ENCODE measurements around the gene FAT3. TPM values are rescaled to one million over a fixed set of nuclear protein-coding genes. Genes with fewer than 3 reads are reported as not detected.

FAT3 gene
- total and polyA plus RNA-seq, 9 donors: 0.39 to 2.8 (median 0.92) TPM

- DNase-seq: no peak
- no peaks in the 10 kb centered on the region for H3K27me3 ChIP-seq
- H3K4me1 ChIP-seq (ENCODE audit: insufficient read depth): no peaks in the 10 kb centered on the region
- intact Hi-C loops (cut with DNase I): no loop called here
- 70 to 94% (median 88%) methylated on average over 1 of the region's 1 CpG for WGBS, 3 donors
- H3K36me3 ChIP-seq: no peaks in the 10 kb centered on the region
- no peak overlapping the region for H3K27ac ChIP-seq
- TF ChIP-seq, protein P1, sequence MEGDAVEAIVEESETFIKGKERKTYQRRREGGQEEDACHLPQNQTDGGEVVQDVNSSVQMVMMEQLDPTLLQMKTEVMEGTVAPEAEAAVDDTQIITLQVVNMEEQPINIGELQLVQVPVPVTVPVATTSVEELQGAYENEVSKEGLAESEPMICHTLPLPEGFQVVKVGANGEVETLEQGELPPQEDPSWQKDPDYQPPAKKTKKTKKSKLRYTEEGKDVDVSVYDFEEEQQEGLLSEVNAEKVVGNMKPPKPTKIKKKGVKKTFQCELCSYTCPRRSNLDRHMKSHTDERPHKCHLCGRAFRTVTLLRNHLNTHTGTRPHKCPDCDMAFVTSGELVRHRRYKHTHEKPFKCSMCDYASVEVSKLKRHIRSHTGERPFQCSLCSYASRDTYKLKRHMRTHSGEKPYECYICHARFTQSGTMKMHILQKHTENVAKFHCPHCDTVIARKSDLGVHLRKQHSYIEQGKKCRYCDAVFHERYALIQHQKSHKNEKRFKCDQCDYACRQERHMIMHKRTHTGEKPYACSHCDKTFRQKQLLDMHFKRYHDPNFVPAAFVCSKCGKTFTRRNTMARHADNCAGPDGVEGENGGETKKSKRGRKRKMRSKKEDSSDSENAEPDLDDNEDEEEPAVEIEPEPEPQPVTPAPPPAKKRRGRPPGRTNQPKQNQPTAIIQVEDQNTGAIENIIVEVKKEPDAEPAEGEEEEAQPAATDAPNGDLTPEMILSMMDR (IDR thresholded peaks at IDR 0.05): no peak
- TF ChIP-seq POLR2A (IDR thresholded peaks at IDR 0.05): no peak
- TF ChIP-seq EP300 (IDR thresholded peaks at IDR 0.05): no peak
- H3K4me3 ChIP-seq: no peak overlapping the region
- H3K9me3 ChIP-seq: no peaks in the 10 kb centered on the region
Measured at GRCh38 chr11:92222701-92223100, 1.9 kb upstream of the FAT3 start.

DNA sequence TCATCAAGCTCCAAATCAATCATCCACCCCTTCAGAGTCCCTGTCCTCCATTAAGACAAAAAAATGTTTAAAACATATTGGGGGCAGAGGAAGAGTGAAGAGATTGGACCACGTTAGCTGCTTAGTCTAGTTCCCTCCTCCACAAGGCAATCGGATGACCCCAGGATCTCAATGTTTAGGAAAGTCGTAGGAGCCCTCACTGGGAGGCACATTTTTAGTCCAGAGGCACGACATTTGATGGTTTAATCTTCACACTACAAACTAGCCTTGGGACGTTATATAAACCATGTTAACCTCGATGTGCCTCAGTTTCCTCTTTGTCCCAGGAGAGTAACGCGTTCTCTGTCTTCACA is 588 bp upstream of the FAT3 start:
- DNase-seq: no peak
- Histone ChIP-seq H3K4me3 (no peak overlapping the region), H3K27me3 (no peaks in the 10 kb centered on the region), H3K4me1 (ENCODE audit: insufficient read depth) (no peaks in the 10 kb centered on the region), H3K9me3 (no peaks in the 10 kb centered on the region), H3K27ac (no peak overlapping the region), H3K36me3 (no peaks in the 10 kb centered on the region)
- 1% methylated on average over 8 of the region's 8 CpGs for WGBS, 3 donors
- TF ChIP-seq EP300 (IDR thresholded peaks at IDR 0.05) (no peak), POLR2A (IDR thresholded peaks at IDR 0.05) (no peak)
- TF ChIP-seq, protein P1 (IDR thresholded peaks at IDR 0.05): no peak
- intact Hi-C loops (cut with DNase I): no loop called here

- Histone ChIP-seq H3K36me3 (no peaks in the 10 kb centered on the region), H3K9me3 (no peaks in the 10 kb centered on the region), H3K4me1 (ENCODE audit: insufficient read depth) (no peaks in the 10 kb centered on the region), H3K4me3 (peak overlapping the region; percentile 26), H3K27ac (no peak overlapping the region), H3K27me3 (no peaks in the 10 kb centered on the region)
- intact Hi-C loops (cut with DNase I): no loop called here
- DNase-seq: peak in 1 of 5 donors; percentile 7
- no peak for TF ChIP-seq POLR2A (IDR thresholded peaks at IDR 0.05)
- TF ChIP-seq, protein P1 (IDR thresholded peaks at IDR 0.05): no peak
- no peak for TF ChIP-seq EP300 (IDR thresholded peaks at IDR 0.05)
- 0 to 2% (median 1%) methylated on average over 21 to 34 of the region's 34 CpGs for WGBS, 3 donors
Measured at GRCh38 chr11:92225125-92225567, 528 bp downstream of the FAT3 start.

GRCh38 chr11:92225568-92226330 is 1.1 kb downstream of the FAT3 start:
- intact Hi-C loops (cut with DNase I): no loop called here
- no peak for TF ChIP-seq POLR2A (IDR thresholded peaks at IDR 0.05)
- TF ChIP-seq, protein P1 (IDR thresholded peaks at IDR 0.05): no peak
- no peak for TF ChIP-seq EP300 (IDR thresholded peaks at IDR 0.05)
- Histone ChIP-seq H3K27me3 (no peaks in the 10 kb centered on the region), H3K4me1 (ENCODE audit: insufficient read depth) (no peaks in the 10 kb centered on the region), H3K27ac (no peak overlapping the region), H3K4me3 (peak overlapping the region; percentile 26), H3K9me3 (no peaks in the 10 kb centered on the region), H3K36me3 (no peaks in the 10 kb centered on the region)
- peak in 3 of 5 donors; percentile 15 to 30 (median 19) for DNase-seq
- 0 to 1% (median 1%) methylated on average over 54 of the region's 54 CpGs for WGBS, 3 donors

Measured in ovary (tissue), 9 donors.